A549 treated with RU486 at 1 μM for 4 hours (cell line): ENCODE data around the gene GON7. TPM values are rescaled to one million over a fixed set of nuclear protein-coding genes. Genes with fewer than 3 reads are reported as not detected.

Source experiments
- total RNA-seq: library from RNA; stranded (reverse); fragments of 200-300 nt; extraction: Qiagen RNA extraction; gene quantifications from 5 replicates; pipeline ENCODE4 v1.2.3, GENCODE V29; 2022; ENCODE audit warnings: low read depth

Gene GON7, protein sequence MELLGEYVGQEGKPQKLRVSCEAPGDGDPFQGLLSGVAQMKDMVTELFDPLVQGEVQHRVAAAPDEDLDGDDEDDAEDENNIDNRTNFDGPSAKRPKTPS
- total RNA-seq, result 10.4 to 16.2 TPM (median 15.7 TPM) in 5 replicates

DNA sequence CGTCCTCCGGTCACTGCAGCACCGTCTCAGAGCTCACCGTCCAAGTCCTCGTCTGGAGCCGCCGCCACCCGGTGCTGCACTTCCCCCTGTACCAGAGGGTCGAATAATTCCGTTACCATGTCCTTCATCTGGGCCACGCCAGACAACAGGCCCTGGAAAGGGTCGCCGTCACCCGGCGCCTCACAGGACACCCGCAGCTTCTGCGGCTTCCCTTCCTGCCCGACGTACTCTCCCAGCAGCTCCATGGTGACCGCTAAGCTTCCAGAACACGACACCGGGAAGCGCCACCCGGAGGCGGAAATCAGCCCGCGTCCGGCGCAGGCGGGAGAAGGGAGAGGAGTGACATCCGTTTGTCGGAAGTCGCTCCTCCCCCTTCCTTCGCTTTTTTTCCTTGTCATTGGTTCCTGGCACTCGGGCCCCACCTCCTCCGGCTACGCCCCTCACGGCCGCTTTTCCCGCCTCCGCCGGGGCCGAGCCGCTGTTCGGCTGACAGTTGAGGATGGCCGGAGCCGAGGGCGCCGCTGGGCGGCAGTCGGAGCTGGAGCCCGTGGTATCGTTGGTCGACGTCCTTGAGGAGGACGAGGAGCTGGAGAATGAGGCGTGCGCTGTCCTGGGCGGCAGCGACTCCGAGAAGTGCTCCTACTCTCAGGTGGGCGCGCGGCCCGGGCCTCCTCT lies at the start of gene GON7, which contains the start of gene UBR7:
TSS of gene GON7 (minus strand) at position 273 of the 675 bp plus-strand sequence. CDS start at position 245, 28 bp downstream.
TSS of gene UBR7 (plus strand) at position 464 of the 675 bp plus-strand sequence. CDS start at position 500, 36 bp downstream.

DNA sequence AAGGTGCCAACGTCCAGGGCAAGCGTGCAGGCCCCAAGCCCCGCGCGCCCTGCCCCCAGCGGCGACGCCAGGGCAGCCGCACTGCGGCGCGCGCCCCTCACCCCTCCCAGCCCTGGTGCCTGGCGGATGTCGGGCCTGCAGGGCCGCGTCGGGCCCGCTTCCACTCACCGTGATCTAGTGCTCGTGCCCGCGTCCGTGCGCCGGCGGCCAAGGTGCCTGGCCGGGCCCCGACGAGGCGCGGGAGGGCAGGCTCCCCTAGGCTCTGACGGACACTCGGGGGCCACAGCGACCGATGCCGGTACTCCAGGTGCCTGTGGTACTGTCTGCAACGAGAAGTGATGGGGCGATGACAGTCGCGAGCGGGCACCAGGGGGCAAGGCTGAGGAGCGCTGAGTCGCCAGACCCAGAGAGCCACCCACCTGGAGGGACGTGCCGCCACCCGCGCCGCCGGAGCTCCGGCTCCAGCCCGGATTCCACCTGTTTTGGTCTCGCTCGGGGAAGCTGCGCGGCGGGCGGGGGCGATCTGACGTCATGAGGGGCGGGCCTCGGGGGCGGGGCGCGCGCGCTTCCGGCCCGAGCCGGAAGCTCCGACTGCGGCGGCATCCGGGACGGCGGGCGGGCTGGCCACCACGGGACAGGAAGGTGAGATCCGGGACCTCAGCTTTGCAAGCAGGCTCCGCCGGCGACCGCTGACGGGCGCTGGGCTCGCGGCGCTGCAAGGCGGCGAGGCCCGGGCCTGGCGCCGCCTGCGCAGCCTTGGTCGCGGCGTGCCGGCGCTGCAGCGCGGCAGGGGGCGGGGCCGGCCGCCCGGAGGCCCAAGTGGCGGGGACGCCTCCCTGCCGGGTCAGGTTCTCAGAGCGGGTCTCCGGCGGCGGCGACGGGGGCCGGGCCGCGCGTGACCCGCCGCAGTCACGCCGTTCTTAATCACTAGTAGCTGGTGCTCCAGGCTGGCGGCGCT lies 22.2 kb downstream of the GON7 start, which contains the start of the genes LYSET and MOAP1:
TSS of gene LYSET (plus strand) at position 927 of the 958 bp plus-strand sequence. CDS start 89 bp downstream, outside the sequence.
TSS of gene MOAP1 (minus strand) at position 507 of the 958 bp plus-strand sequence. CDS start 655 bp downstream, outside the sequence.

Other genes starting within 250 kb of the GON7 start
- gene ITPK1, start 91.1 kb downstream of the GON7 start, total RNA-seq, result 41.0 to 53.7 TPM (median 48.2 TPM) in 5 replicates
- gene MOAP1, start 22.2 kb downstream of the GON7 start, total RNA-seq, result 11.3 to 16.2 TPM (median 14.4 TPM) in 5 replicates
- gene LYSET, start 21.7 kb downstream of the GON7 start, total RNA-seq, result 29.3 to 40.6 TPM (median 37.2 TPM) in 5 replicates
- gene UBR7, start 191 bp upstream of the GON7 start, total RNA-seq, result 22.3 to 32.8 TPM (median 26.9 TPM) in 5 replicates
- gene BTBD7, start 126.0 kb upstream of the GON7 start, total RNA-seq, result 7.6 to 12.6 TPM (median 12.4 TPM) in 5 replicates
- gene COX8C, start 140.1 kb upstream of the GON7 start, total RNA-seq, result not detected in 5 replicates
- 0.02 to 0.03 TPM in 2 of 5 replicates, not detected in the others for gene UNC79, start 223.9 kb upstream of the GON7 start, total RNA-seq